Pons (tissue), 1 donor: ENCODE data around the gene FOXP4.

ENCODE experiments used
- DNase-seq: peaks from one replicate; pipeline ENCODE4 v3.0.0-alpha.2; 2016; ENCODE audit warnings: low spot score

Gene FOXP4

DNA sequence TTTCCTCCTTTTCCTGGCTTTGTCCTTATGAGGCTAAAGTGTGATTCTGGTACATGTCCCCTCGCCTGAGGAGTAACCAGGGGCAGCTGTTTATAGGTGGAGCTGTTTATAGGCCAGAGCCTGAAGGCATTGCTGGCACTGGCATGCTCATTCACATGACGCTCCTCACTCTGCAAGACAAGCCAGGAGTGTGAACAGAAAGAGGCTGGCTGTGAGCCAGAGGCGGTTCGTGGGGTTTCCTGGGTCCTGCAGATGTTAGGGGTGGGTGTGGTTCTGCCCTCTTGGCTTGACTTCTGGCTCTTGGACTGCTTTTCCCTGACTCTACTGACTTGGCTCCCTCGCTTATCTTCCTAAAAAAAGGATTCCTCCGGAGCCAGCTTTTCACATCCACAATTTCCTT, 79.3 kb downstream of the FOXP4 start:
- no peak for DNase-seq

DNA sequence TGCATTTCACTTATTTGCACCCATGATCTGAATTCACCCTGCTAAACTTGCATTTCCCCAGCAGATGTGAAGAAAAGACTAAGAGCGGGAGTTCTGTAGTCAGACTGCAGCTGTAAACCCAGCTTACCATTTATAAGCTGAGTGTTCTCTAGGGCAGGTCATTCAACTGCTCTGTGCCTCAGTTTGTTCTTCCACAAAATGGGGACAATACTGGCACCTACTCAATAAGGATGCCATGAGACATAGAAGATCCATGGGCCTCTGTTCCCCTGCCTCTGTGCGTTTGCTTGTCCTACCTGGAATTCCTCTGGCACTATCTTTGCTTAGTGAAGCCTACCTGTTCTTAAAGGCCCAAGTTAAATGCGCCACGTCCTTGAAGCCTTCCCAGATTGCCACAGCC, 79.8 kb downstream of the FOXP4 start:
- DNase-seq, result no peak

DNA sequence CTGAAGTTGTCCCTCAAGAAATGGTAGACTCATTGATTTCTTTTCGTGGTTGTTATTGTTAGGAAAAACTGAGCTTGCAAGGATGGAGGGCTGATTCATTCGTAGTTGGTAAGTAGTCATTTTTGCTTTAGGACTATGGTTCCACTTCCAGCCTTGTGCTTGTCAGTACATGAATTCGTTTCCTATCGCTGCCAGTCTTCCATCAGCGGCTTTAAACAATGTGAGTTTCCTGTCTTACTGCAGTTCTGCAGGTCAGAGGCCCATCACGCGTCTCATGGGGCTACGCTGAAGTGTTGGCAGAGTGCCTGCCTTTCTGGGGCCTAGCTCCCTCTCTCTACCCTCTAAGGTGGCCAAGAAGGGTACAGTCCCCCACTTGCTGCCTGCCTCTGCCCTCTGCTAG, 80.7 kb downstream of the FOXP4 start:
- DNase-seq, result no peak

DNA sequence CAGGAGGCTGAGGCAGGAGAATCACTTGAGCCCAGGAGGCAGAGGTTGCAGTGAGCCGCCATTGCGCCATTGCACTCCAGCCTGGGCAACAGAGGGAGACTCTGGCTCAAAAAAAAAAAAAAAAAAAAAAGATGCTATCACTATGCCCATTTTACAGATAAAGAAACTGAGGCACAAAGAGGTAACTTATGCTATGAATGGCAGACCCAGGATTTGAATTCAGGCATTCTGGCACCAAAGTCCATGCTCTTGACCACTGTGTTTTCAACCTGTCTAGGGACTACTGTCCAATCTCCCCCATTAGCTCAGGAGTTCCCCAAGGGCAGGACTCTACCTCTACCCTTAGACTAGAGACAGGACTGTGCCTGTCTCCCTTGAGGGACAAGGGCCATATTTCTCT, 82.9 kb downstream of the FOXP4 start:
- no peak for DNase-seq

DNA sequence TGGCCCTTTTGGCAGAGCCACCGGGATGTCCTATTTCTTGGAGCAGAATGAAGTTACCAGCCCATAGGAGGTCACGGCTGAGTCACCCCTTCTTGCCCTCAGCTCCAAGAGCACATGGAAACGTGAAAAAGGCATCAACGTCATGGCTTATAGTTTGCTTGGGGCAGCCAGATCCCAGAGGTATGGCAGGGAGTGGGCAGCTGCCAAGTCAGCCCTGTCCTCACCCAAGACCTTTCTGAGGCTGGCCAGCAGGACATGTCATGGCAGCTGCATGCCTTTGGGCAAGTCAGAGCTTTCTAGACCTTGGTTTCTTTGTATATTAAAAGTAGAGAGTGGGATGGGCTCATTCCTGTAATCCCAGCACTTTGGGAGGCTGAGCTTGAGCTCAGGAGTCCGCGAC, 83.9 kb downstream of the FOXP4 start:
- DNase-seq, result no peak

DNA sequence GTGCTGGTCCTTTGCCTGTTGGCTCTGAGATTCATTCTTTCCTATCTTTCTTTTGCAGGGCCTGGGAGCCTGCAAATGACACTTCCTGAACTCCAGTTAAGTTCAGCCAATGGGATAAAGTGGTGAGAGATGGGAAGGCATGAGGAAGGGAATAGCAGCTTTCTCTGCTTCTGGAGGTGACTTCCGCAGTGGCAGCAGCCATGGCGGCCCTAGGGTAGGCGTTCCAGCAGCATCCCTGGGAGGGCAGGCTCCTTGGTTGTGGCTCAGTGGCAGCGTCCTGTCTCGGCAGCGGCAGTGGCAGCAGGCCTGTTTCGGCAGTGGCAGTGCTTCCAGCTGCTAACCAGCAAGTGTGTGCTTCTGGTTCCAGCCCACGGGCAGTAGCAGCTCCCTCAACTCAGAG, 84.8 kb downstream of the FOXP4 start:
- DNase-seq, result no peak

DNA sequence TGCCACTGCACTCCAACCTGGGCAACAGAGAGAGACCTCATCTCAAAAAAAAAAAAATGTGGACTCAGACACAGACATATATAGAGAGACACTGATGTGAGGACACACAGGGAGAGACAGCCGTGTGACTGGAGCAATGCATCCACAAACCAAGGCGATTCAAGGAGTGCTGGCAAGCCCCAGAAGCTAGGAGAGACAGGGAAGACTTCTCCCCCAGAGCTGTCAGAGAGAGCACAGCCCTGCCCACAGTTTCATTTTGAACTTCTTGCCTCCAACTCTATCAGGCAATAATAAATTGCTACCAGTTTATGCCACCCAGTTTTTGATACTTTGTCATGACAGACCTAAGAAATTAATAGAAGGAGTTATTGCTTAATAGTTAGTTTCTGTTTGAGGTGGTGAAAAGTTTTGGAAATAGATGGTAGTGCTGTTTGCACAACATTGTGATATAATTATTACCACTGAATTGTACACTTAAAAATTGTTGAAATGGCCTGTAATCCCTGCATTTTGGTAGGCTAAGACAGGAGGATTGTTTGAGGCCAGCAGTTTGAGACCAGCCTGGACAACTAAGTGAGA, 87.0 kb downstream of the FOXP4 start:
- DNase-seq, result no peak

DNA sequence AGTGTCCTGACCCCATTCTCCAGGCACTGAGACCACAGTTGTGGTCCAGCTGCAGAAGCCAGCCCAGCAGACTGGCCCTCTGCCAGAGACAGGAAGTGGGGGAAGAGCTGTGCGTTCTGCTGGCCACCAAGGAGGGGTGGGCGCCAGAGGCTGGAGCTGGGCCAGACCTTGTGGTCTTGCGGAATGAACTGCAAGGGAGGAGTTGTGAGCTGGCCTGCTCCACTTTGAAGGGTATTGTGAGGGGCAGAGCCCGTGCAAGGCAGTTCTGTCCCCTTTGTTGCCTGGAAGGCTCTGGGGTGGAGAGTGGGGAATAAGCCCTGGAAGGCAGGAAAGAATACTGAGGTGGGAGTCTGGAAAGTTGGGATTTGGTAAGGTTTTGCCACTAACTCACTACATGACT, 88.5 kb downstream of the FOXP4 start:
- DNase-seq, result peak; percentile 65

DNA sequence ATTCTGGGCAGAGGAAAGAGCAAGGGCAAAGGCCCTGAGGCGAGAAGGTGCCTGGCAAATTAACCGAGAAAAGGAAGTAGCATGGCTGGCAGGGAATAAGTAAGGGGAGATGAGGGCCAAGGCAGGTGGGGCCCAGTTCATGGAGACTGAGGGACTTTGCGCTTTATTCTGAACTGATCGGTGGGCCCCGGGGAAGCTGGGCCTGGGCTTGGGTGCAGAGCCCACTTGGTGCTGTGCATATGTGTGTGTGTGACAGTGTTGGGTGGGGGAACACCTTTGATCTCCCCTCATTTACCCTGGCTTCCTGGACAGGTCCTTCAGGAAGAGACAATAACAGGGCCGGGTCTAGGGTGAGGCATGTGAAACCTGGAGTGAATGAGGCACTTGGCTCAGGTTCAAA, 89.2 kb downstream of the FOXP4 start:
- no peak for DNase-seq

DNA sequence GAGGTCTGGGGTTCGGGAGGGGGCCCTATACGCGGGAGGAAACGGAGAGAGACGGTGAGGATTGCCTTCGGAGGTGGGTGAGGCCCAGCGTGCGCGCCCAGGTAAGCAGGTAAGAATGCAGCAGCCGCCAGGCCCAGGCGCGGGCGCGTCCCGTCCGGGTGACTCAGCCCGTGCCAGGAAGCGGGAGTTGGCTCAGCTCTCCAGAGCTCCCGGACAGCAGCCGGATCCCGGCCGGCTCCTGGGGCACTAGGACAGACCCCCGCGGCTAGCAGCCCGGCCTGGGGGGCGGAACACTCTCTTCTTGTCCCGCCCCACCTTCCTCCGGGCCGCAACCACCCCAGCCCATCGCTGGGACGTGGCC, 90.6 kb downstream of the FOXP4 start:
- no peak for DNase-seq

DNA sequence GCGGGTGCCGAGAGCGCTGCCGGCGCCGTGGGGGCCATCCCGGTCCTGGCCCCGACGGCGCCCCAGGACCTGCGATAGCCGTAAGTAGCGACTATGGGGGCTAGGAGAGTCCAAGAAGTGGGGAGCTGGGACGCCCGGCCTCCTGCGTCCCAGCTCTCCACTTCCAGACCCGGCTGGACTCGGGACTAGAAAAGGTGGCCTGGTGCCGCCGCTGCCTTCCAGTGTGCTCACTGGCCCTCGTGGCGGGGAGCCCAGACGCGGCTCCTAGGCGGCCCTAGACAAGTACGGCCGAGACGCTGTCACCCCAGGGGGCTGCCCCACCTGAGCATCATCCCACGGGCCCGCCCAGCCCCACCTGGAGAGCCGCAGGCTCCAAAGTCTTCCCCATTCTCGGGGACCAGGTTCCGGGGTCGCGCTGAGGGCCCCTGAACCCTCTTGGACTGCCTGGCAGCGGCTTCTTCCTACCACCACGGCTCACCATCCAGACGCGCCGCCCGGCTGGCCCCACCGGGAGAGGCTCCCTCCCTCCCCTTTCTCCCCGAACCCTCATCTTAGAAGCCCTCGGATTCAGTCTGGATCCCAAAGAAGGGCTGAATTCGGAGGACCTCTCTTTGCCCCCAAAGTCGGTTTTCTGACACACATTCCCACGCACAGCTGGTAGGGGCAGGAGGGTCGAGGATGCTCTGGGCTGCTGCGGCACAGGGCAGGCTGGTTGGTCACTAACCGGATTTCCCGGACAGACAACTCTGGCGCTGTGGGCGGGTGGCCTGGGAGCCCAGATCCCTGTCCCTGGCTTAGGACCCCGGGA, 91.2 kb downstream of the FOXP4 start:
- no peak for DNase-seq

DNA sequence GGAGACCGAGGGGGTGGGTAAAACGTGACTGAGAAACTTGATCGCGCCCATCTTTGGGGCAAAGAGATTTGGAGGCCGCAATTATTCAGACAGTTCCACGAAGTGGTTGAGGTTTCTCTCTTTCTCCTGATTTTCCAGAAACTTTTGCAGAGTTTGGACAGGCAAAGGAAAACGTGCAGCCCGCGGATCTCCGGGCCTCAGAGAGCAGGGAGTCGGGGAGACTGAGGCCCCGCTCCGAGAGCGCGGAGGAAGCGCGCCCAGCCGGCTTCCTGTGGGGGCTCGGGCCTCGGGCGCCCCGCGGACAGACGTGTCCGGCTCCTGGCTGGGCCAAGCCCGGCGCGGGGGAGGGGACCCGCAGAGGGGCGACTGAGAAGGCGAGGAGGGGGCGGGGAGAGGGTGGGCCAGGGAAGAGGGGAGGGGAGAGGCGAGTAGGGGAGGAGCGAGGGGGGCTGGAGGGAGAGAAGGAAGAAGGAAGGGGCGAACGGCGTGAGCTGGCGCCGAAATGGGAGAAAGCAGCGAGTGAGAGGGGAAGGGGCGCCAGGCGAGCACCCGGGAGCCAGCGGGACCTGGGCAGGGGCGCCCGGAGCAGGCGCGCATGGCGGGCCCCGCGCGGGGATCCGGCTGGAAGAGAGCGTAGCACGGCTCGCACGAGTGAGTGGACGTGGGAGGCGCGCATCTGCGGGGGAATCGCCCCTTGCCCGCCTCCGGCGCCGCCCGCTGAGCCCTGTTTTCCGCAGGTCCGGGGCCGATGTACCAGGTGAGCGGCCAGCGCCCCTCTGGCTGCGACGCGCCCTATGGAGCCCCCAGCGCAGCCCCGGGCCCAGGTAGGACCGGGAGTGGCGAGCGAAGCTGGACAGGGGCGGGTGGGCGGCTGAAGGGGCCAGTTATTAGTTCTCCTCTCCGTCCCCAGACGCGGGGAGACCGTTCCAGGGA, 92.1 kb downstream of the FOXP4 start, which contains the start of gene MDFI:
Gene MDFI, plus strand, starts transcription at position 467 of the 933 bp plus-strand sequence. Its CDS starts 282 bp downstream, at position 749.
- DNase-seq, result no peak

DNA sequence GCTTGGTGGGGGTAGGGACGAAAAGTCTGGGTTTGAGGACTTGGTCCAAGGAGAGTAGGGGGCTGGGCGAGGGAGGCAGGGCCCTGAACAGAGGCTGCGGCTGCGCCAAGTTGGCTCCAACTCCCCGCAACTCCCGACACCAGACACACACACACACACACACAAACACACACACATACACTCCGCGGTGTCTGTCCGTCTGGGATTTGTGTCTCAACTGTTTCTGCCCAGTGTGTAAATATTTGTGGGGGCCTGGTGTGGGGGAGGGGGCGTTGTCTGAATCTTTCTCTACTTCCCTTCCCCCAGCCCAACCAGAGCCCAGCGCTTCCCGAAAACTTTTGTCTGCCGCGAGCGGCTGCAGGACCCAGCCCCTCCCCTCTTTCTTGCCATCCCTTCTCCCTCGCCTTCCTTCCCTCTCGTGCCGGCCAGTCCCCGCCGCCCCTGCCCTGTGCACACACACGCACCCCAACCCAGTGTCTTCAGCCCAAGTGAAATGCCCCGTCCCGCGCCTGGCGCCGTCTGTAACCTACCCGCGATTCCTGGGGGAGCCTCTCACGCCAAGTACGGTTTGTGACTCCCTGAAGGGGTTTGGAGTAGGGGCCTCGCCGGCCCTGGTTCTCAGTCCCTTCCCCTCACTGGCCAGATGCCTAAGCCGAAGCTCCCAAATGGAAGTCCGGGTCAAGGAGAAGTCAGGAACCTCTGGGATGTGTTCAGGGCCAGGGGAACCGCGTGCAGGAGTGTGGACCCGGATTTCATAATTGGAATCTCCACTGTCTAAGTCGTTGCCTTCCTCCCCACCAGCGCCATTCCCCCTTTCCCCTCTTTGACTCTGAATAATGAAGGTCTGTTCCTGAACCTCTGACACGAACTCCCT, 93.0 kb downstream of the FOXP4 start:
- no peak for DNase-seq

DNA sequence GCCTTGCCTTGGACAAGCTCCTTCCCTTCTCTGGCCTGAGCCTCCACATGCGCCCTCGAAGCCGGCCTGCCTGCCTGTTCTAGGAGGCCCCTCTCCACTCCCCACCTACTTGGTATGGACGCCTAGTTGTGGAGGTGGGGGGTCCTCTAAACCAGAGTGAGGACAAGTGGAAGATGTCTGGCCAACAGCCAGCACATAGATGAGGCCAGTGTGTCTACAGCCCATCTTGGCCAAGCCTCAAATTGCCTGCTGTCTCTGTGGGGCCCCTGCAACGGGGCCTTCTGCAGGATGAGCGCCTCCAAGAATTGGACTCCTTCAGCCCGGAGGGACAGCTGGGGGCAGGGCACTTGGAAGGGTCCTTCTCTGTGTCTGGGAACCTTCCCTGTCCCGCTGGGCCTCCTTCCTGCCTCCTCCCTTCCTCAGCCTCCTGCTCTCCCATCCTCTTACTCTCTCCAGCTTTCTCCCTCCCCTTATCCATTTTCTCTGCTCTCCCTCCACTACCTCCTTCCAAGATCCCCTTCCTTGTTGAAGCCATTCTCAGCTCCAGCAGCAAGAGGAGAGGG, 93.7 kb downstream of the FOXP4 start:
- DNase-seq, result no peak

DNA sequence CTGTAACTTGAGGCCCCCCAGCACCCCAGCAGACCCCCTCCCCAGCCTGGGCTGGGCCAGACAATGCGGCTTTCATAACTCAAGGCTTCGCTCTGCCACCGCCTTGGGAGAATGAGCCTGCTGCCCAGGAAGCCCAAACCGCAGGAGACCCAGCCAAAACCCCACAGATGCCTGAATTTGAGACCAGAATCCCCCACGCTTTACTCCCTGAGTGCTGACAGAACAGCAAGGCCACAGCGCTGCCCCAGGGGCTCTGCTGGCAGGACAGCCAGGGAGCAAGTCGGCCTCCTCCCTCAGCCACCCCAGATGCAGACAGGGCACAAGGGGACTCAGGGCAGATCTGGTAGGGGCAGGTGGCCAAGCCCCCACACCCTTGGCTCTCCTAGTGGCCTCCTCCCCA, 94.2 kb downstream of the FOXP4 start:
- no peak for DNase-seq

DNA sequence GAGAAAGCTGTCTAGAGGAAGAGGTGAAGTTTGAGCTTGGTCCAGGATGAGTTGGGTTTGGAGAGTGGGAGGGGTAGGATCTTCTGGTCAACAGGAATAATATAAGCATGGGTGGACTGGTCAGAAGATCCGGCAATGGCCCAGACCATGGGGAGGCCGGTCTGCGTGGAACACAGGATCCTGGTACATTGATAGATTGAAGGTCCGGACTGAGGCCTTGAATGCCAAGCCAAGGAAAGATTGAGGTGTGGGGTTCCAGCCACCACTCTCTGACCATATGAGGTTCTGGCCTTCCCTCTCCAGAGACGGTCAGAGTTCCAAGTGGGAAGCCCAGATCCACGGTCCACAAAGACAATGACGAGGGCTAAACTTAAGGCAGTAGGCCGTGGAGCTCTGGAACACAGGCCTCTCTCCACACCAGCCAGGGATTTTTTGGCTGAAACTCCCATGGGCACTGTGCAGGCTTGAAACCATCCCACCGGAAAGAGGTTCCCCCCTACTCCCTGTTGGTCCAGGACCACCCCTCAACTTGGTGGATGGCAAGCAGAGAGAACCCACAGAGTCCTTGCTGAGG, 95.3 kb downstream of the FOXP4 start:
- no peak for DNase-seq

DNA sequence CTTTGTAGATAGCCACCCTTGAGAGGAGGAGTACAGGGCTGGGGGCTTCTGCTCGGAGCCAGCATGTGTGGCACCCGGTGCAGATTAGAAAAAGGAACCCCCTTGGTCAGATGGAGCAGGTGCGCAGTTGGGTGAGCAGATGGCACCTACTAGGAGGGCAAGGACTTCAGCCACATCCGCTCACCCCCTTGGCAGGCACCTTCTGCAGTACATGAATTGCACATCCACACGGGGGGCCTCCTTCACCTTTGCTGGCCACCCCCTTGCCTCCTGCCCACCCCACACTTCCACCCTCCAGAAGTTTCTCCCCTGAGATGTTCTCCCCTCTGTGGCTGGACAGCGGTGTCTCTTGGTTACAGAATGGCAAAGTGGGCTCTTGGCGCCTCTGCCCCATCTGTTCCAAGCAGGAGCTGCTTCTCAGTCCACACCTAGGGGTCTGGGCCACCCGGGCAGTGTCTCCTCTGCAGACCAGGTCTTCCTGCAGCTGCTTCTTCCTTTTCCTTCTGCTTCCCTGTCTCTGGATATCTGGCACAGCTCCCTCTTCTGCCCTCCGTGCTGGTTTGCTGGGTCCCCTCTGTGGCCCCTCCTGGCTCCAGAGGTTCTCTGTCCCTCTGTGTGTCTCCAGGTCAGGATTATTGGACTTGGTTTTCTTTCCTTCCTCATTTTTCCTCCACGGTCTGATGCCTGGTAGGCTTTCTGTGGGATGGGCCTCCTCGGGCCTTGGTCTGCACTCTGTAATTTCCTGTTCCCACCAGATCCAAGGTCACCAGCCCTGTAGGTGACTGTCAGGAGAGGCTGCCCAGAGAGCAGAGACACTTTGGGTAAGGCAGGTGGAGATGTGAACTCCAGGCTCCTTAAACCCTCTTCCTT, 96.1 kb downstream of the FOXP4 start:
- no peak for DNase-seq

DNA sequence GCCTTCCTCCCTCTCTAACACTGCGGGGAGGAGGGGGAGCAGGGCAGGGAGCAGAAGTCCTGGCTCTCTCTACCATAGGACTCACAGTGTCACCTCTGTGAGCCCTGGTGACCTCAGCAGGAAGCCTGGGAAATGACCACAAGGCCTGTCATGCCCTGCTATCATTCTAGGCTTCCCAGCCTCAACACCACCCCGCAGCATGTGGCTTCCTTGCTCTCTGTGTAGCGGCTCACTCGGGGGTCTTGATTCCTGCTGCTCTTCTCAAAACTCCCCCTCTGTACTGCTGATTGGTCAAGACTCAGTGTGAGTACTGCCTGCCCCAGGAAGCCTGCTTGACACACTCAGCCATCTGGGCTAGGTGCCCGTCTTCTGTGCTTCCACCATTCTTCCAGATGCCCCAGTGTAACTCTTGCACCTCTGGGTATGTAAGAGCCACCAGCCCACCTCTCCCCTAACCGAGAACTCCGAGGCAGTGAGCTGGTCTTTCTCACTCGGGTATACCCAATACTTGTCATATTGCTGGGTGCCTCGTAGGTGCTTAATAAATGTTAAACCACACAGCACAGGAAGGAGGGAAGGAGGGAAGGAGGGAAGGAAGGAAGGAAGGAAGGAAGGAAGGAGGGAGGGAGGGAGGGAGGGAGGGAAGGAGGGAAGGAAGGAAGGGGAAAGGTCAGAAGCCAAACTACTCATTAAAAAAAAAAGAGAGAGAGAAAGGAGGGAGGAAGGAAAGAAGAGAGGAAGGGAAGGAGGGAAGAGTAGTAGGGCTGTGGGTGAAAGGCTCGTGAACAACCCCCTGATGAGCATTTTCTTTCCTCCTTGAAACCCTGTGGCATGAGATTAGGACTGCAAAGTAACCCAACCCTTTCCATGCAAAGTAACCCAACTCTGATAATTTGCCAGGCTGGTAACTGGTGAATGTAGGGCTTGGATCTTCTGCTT, 97.0 kb downstream of the FOXP4 start:
- DNase-seq, result no peak

DNA sequence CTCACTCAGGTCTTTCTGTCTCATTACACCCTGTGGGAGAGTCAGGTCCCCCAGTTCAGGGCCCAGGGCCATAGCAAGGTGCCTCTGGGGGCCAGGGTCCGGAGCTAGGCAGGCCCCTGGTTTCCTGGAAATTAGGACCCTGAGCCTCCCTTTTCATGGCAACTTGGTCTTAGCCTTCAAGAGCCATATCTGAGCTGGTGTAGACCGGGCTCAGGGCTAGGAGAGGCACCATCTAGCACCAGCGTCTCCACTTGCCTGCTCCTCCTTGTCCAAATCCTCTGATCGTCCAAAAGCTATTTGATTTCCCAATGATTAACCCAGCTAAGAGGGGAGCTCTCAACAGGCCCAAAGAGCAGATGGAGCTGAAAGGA, 97.7 kb downstream of the FOXP4 start:
- DNase-seq, result no peak
